ENCODE measurements around the gene SCD5. TPM values are rescaled to one million over a fixed set of nuclear protein-coding genes. Genes with fewer than 3 reads are reported as not detected.

Gene SCD5
- total and polyA plus RNA-seq, 12 donors = 85.9 to 585 (median 229) TPM

GRCh38 chr4:82624819-82625218, 173.8 kb downstream of the SCD5 start:
- 88 to 93% (median 92%) methylated on average over 2 to 4 of the region's 4 CpGs for WGBS, 4 donors
- H3K27ac ChIP-seq = no peak overlapping the region
- no peaks in the 10 kb centered on the region for H3K9me3 ChIP-seq (replicated peaks in 1 of 3)
- no peaks in the 10 kb centered on the region for H3K36me3 ChIP-seq (replicated peaks in 1 of 2)
- no peak for TF ChIP-seq POLR2A (IDR thresholded peaks at IDR 0.05)
- no peak for TF ChIP-seq CTCF (IDR thresholded peaks at IDR 0.05)
- H3K4me1 ChIP-seq (replicated peaks in 1 of 2) = no peaks in the 10 kb centered on the region
- no peaks in the 10 kb centered on the region for H3K27me3 ChIP-seq
- no peak overlapping the region for H3K4me3 ChIP-seq
- no peak for DNase-seq
- intact Hi-C loops (cut with DNase I) = no loop called here

GRCh38 chr4:82623121-82623683, 175.4 kb downstream of the SCD5 start:
- Histone ChIP-seq H3K4me1 (replicated peaks in 1 of 2) (no peaks in the 10 kb centered on the region), H3K4me3 (no peak overlapping the region), H3K27me3 (no peaks in the 10 kb centered on the region), H3K36me3 (replicated peaks in 1 of 2) (no peaks in the 10 kb centered on the region), H3K27ac (no peak overlapping the region), H3K9me3 (replicated peaks in 1 of 3) (no peaks in the 10 kb centered on the region)
- intact Hi-C loops (cut with DNase I) = no loop called here
- peak in 1 of 7 donors; percentile 20 for DNase-seq
- TF ChIP-seq CTCF (IDR thresholded peaks at IDR 0.05) (no peak), POLR2A (IDR thresholded peaks at IDR 0.05) (no peak)
- WGBS, 4 donors = 53 to 66% (median 56%) methylated on average over 4 of the region's 4 CpGs

- H3K4me1 ChIP-seq (replicated peaks in 1 of 2) = no peaks in the 10 kb centered on the region
- no peak overlapping the region for H3K27ac ChIP-seq
- TF ChIP-seq CTCF (IDR thresholded peaks at IDR 0.05) (no peak), POLR2A (IDR thresholded peaks at IDR 0.05) (no peak)
- no peak for DNase-seq
- H3K4me3 ChIP-seq = no peak overlapping the region
- intact Hi-C loops (cut with DNase I) = no loop called here
- H3K9me3 ChIP-seq (replicated peaks in 1 of 3) = no peaks in the 10 kb centered on the region
- no peaks in the 10 kb centered on the region for H3K36me3 ChIP-seq (replicated peaks in 1 of 2)
- no peaks in the 10 kb centered on the region for H3K27me3 ChIP-seq
- 84 to 100% (median 97%) methylated on average over 3 of the region's 3 CpGs for WGBS, 4 donors
Measured at GRCh38 chr4:82621251-82621650, 177.3 kb downstream of the SCD5 start.

- intact Hi-C loops (cut with DNase I) = no loop called here
- DNase-seq = peak in 1 of 7 donors; percentile 36
- H3K27me3 ChIP-seq = no peaks in the 10 kb centered on the region
- no peaks in the 10 kb centered on the region for H3K9me3 ChIP-seq (replicated peaks in 1 of 3)
- no peaks in the 10 kb centered on the region for H3K4me1 ChIP-seq (replicated peaks in 1 of 2)
- H3K27ac ChIP-seq = no peak overlapping the region
- H3K36me3 ChIP-seq (replicated peaks in 1 of 2) = no peaks in the 10 kb centered on the region
- H3K4me3 ChIP-seq = no peak overlapping the region
- TF ChIP-seq POLR2A (IDR thresholded peaks at IDR 0.05) (no peak), CTCF (IDR thresholded peaks at IDR 0.05) (no peak)
- 55 to 82% (median 69%) methylated on average over 6 of the region's 6 CpGs for WGBS, 4 donors
Measured at GRCh38 chr4:82620126-82620735, 178.4 kb downstream of the SCD5 start.
